Activated B cell treated with CpG ODN at 0.5 μM for 24 hours (primary cell): ENCODE data around the gene NDUFB11. TPM values are rescaled to one million over a fixed set of nuclear protein-coding genes. Genes with fewer than 3 reads are reported as not detected.

Source experiments
- ATAC-seq: fragments of 200-7000 bp; cut with Tn5 transposase; one replicate; pipeline ENCODE4 v1.10.0; 2021; ENCODE audit warnings: low read depth, mild to moderate bottlenecking, moderate library complexity
- CTCF ChIA-PET: fragments of 350-600 bp; sonication (Branson Sonifier 250); formaldehyde crosslinking; loops from one replicate; lab custom pipeline; 2021; ENCODE audit warnings: antibody characterized with exemption; lab: Charles Lee
- POLR2A ChIA-PET: fragments of 350-600 bp; sonication (Branson Sonifier 250); formaldehyde crosslinking; loops from one replicate; lab custom pipeline; 2021; ENCODE audit warnings: antibody characterized with exemption; lab: Charles Lee
- DNase-seq: peaks from one replicate; pipeline ENCODE4 v3.0.0; 2022
- H3K27ac Mint-ChIP-seq: one replicate; pipeline ENCODE4 v1.8.0; 2020; ENCODE audit warnings: mixed read lengths
- H3K27me3 Mint-ChIP-seq: one replicate; pipeline ENCODE4 v1.8.0; 2021; ENCODE audit warnings: mixed read lengths
- H3K36me3 Mint-ChIP-seq: one replicate; pipeline ENCODE4 v1.8.0; 2021; ENCODE audit warnings: low read depth, mixed read lengths
- H3K4me1 Mint-ChIP-seq: one replicate; pipeline ENCODE4 v1.8.0; 2021; ENCODE audit warnings: mixed read lengths
- H3K4me3 Mint-ChIP-seq: one replicate; pipeline ENCODE4 v1.8.0; 2020; ENCODE audit warnings: mild to moderate bottlenecking, mixed read lengths
- H3K9me3 Mint-ChIP-seq: one replicate; pipeline ENCODE4 v1.8.0; 2020; ENCODE audit warnings: mixed read lengths
- CTCF ChIP-seq: fragments of 200-600 bp; IDR thresholded peaks from one replicate; pipeline ENCODE4 v1.8.0; 2022; ENCODE audit warnings: antibody characterized with exemption, mild to moderate bottlenecking
- intact Hi-C: fragments of 100-400 bp; cut with micrococcal nuclease; formaldehyde crosslinking; loops from one replicate; pipeline ENCODE4 v1.15.1; 2024
- total RNA-seq: library from RNA; stranded (reverse); gene quantifications from 2 replicates; pipeline ENCODE4 v1.2.3, GENCODE V29; 2022

NDUFB11 gene
- total RNA-seq, 1 donor from 2014 or later: 73.3 TPM

GRCh38 chrX:47171996-47172395 is 27.5 kb upstream of the NDUFB11 start:
- DNase-seq (no peak), ATAC-seq (no peak)
- Mint-ChIP-seq H3K27me3 (no peaks in the 10 kb centered on the region), H3K4me3 (no peak overlapping the region), H3K4me1 (no peaks in the 10 kb centered on the region), H3K27ac (no peak overlapping the region), H3K9me3 (no peaks in the 10 kb centered on the region), H3K36me3 (peaks cover 68% of the 10 kb centered on the region)
- CTCF ChIA-PET: no interaction called here
- intact Hi-C loops: no loop called here
- no peak for TF ChIP-seq CTCF
- POLR2A ChIA-PET: no interaction called here

- CTCF ChIA-PET: no interaction called here
- no peak for TF ChIP-seq CTCF
- intact Hi-C loops: no loop called here
- ATAC-seq: no peak
- Mint-ChIP-seq H3K4me1 (no peaks in the 10 kb centered on the region), H3K9me3 (no peaks in the 10 kb centered on the region), H3K4me3 (no peak overlapping the region), H3K36me3 (peaks cover 61% of the 10 kb centered on the region), H3K27ac (no peak overlapping the region), H3K27me3 (no peaks in the 10 kb centered on the region)
- DNase-seq: no peak
- POLR2A ChIA-PET: no interaction called here
Measured at GRCh38 chrX:47170861-47171692, 26.6 kb upstream of the NDUFB11 start.

DNA sequence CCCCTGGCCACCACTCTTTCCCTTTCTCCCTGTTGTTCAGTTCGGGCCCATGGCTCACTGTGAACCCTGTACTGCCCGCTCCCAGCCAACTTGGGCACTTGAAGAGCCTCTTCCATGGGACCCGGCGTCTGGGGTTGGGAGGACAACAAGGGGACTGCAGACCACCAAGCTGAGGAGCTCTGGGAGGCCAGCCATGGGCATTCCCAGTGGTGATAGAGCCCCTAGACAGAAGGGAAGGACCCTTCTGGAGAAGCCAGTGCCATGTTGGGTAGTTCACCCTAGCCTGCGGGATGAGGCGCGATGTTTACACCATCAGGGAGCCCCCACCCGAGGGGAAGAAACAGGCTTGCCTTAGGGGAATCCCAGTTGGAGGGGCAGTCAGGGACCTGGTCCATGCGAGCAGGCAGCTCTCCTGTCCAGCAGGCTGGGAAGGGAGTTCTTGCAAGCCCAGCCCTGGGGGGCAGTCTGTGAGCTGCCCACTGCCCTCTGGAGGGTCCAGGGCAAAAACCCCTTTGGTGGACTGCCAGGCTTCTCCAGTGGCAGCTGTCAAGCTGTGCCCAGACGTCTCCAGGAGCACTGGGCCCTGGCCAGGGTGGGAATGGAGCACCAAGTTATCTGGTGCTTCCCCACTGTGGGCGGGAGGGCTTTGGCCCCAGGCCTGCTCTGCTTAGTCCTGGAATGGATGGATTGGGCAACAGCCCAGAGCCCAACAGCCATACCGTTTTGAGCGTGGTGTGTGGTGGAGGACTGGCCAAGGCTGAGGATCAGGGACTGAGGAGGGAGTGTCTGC is 25.4 kb upstream of the NDUFB11 start:
- CTCF ChIA-PET: no interaction called here
- intact Hi-C loops: no loop called here
- Mint-ChIP-seq H3K4me3 (no peak overlapping the region), H3K27me3 (no peaks in the 10 kb centered on the region), H3K9me3 (no peaks in the 10 kb centered on the region), H3K27ac (no peak overlapping the region), H3K36me3 (peaks cover 53% of the 10 kb centered on the region), H3K4me1 (no peaks in the 10 kb centered on the region)
- POLR2A ChIA-PET: no interaction called here
- TF ChIP-seq CTCF: no peak
- ATAC-seq (no peak), DNase-seq (no peak)

- POLR2A ChIA-PET: no interaction called here
- no peak for TF ChIP-seq CTCF
- no peaks in the 10 kb centered on the region for H3K4me1 Mint-ChIP-seq
- no peak for ATAC-seq
- CTCF ChIA-PET: no interaction called here
- no peaks in the 10 kb centered on the region for H3K27me3 Mint-ChIP-seq
- no peak for DNase-seq
- intact Hi-C loops: no loop called here
- H3K4me3 Mint-ChIP-seq: no peak overlapping the region
- H3K9me3 Mint-ChIP-seq: no peaks in the 10 kb centered on the region
- no peak overlapping the region for H3K27ac Mint-ChIP-seq
- H3K36me3 Mint-ChIP-seq: peaks cover 55% of the 10 kb centered on the region
Measured at GRCh38 chrX:47169273-47169672, 24.8 kb upstream of the NDUFB11 start.

DNA sequence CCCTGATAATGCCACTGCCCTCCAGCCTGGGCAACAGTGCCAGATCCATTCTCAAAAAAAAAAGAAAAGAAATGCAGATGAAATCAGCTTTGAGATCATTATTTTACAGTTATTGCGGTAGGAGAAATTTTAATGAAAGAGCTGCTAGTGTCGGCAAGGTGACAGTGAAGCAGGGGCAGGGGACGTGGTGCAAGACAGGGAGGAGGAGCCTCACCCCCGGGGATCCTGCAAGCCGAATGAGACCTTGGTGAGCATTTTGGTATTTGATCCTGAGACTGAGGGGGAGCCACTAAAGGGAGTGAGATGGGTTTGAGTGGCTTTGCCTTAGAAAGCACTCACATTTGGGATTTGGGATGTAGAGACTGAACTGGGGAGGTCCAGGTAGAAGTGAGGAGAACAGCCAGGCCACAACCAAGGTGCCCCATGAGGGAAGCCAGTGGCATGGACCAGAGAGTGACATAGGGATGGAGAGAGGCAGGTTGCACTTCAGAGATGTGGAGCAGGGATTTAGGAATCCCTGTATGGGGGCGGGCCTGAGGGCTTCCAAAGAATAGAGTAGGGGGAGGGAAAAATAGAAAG is 24.1 kb upstream of the NDUFB11 start:
- H3K27me3 Mint-ChIP-seq: no peaks in the 10 kb centered on the region
- DNase-seq: no peak
- H3K4me1 Mint-ChIP-seq: no peaks in the 10 kb centered on the region
- POLR2A ChIA-PET: no interaction called here
- H3K36me3 Mint-ChIP-seq: peaks cover 52% of the 10 kb centered on the region
- H3K4me3 Mint-ChIP-seq: no peak overlapping the region
- H3K27ac Mint-ChIP-seq: no peak overlapping the region
- intact Hi-C loops: no loop called here
- CTCF ChIA-PET: no interaction called here
- no peaks in the 10 kb centered on the region for H3K9me3 Mint-ChIP-seq
- ATAC-seq: no peak
- TF ChIP-seq CTCF: no peak
